Stimulated activated naive B cell treated with anti-CD40 and anti-IgM and Interleukin-4, amounts not matched to agents 10 μg/mL and 1 μg/mL and 100 μg/mL, for 72 hours (primary cell): Measurements from ENCODE around the gene KRTAP4-12.
"Not testable (repeated sequence)": the region's sequence is repeated elsewhere in the genome, so short reads cannot be mapped to it uniquely, and the experiment has no call there.

Experiments used
- ATAC-seq, 2 donors: fragments of 150-1000 bp; cut with Tn5 transposase; replicated peaks; 2 replicates each; pipeline ENCODE4 v1.10.0; 2021; ENCODE audit warnings: moderate library complexity in 1 of 2
- DNase-seq: peaks from one replicate; pipeline ENCODE4 v3.0.0; 2021
- H3K27ac Mint-ChIP-seq: one replicate; pipeline ENCODE4 v1.8.0; 2022; ENCODE audit warnings: mild to moderate bottlenecking, mixed read lengths
- H3K27me3 Mint-ChIP-seq, 2 donors: one replicate each; pipeline ENCODE4 v1.8.0; 2022; ENCODE audit warnings: mixed read lengths in 2 of 2
- H3K36me3 Mint-ChIP-seq, 2 donors: one replicate each; pipeline ENCODE4 v1.8.0; 2022; ENCODE audit warnings: mixed read lengths in 2 of 2, mild to moderate bottlenecking in 1 of 2
- H3K4me1 Mint-ChIP-seq, 2 donors: one replicate each; pipeline ENCODE4 v1.8.0; 2022; ENCODE audit warnings: mixed read lengths in 2 of 2, mild to moderate bottlenecking in 1 of 2
- H3K4me3 Mint-ChIP-seq, 2 donors: one replicate each; pipeline ENCODE4 v1.8.0; 2022; ENCODE audit warnings: mild to moderate bottlenecking in 2 of 2, mixed read lengths in 2 of 2, moderate library complexity in 1 of 2
- H3K9me3 Mint-ChIP-seq, 2 donors: one replicate each; pipeline ENCODE4 v1.8.0; 2022; ENCODE audit warnings: mixed read lengths in 2 of 2, mild to moderate bottlenecking in 1 of 2

KRTAP4-12 gene

GRCh38 chr17:41117846-41118386, 6.1 kb downstream of the KRTAP4-12 start, which contains the start of gene KRTAP4-11:
KRTAP4-11 (minus strand) TSS chr17:41118373; CDS start chr17:41118315, 58 bp downstream.
- H3K27me3 Mint-ChIP-seq, H3K36me3 Mint-ChIP-seq, DNase-seq, H3K27ac Mint-ChIP-seq, H3K4me3 Mint-ChIP-seq, H3K9me3 Mint-ChIP-seq, ATAC-seq: not testable (repeated sequence)
- H3K4me1 Mint-ChIP-seq = peaks cover 31 to 54% of the 10 kb centered on the region in 2 donors

DNA sequence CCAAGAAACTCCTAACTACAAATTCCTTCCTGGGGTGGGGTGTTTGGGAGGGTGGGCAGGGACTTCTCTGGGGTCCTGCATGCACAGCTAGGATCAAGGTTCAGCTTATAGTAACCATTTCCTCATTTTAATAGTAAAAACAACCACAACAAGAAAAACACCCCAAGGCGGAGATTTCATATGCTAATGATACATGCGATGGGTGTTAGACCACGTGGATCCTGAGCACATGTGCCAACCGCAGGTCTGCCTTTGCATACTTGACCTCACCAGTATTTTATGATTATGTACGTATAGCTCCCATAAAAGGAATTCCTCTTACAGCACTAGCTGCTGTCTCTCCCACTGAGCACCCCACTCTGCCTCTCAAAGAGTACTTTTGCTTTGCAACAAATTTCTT, 7.7 kb downstream of the KRTAP4-12 start:
- ATAC-seq (peak; percentile 78 to 85), DNase-seq (peak; percentile 24)
- Mint-ChIP-seq H3K4me3 (peak overlapping the region in 1 of 2 donors; percentile 28), H3K9me3 (peaks cover 0 to 2% of the 10 kb centered on the region in 2 donors), H3K27me3 (no peaks in the 10 kb centered on the region), H3K36me3 (peaks cover 5 to 7% of the 10 kb centered on the region in 2 donors), H3K4me1 (peaks cover 29 to 52% of the 10 kb centered on the region in 2 donors), H3K27ac (peak overlapping the region; percentile 53)

DNA sequence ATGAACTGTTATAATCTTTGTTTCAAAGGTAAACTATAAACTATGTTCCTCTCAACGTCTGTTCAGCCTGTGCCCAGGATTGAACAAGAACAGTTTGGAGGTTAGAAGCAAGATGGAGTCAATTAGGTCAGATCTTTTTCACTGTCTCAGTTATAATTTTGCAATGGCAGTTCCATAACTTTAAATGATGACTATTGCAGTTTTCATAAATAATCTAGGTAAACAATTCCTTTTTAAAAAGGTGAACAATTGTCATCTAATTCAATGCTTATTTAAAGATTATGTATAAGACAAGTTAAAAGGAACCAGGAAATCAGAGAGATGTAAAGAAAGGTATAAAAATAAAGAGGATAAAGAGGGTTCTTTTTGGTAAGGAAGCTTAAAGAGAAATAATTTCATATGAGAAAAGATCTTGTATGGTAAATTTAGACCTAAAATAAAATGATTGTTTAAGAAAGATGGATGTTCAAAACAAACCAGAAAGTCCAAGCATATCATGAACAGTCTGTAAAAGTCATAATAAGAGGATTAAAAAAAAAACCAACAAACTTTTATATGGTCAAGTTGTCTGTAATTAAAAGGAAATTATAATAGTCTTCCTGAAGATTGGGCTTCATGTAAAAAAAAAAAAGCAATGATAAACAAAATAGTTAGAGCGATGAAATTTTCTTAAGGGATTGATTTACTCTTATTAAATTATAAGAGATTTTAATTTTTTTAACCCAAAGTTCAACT, 12.7 kb downstream of the KRTAP4-12 start:
- Mint-ChIP-seq H3K27me3 (no peaks in the 10 kb centered on the region), H3K27ac (no peak overlapping the region), H3K36me3 (peaks cover 7 to 12% of the 10 kb centered on the region in 2 donors), H3K4me3 (no peak overlapping the region), H3K4me1 (peaks cover 26 to 41% of the 10 kb centered on the region in 2 donors), H3K9me3 (no peaks in the 10 kb centered on the region)
- ATAC-seq = no peak
- no peak for DNase-seq

GRCh38 chr17:41108728-41109386, 15.1 kb downstream of the KRTAP4-12 start:
- H3K27me3 Mint-ChIP-seq, DNase-seq, H3K9me3 Mint-ChIP-seq, H3K36me3 Mint-ChIP-seq: not testable (repeated sequence)
- H3K4me1 Mint-ChIP-seq = peaks cover 25 to 29% of the 10 kb centered on the region in 2 donors
- ATAC-seq = peak; percentile 85 to 93
- H3K4me3 Mint-ChIP-seq = peak overlapping the region; percentile 45 to 54
- peak overlapping the region; percentile 52 for H3K27ac Mint-ChIP-seq

GRCh38 chr17:41107941-41108450, 16.0 kb downstream of the KRTAP4-12 start:
- ATAC-seq = no peak
- Mint-ChIP-seq H3K9me3 (no peaks in the 10 kb centered on the region), H3K4me3 (peak overlapping the region in 1 of 2 donors; percentile 54), H3K27ac (peak overlapping the region; percentile 67), H3K4me1 (peaks cover 28 to 29% of the 10 kb centered on the region in 2 donors), H3K27me3 (peaks cover 0 to 5% of the 10 kb centered on the region in 2 donors), H3K36me3 (peaks cover 6% of the 10 kb centered on the region in 2 donors)
- no peak for DNase-seq

DNA sequence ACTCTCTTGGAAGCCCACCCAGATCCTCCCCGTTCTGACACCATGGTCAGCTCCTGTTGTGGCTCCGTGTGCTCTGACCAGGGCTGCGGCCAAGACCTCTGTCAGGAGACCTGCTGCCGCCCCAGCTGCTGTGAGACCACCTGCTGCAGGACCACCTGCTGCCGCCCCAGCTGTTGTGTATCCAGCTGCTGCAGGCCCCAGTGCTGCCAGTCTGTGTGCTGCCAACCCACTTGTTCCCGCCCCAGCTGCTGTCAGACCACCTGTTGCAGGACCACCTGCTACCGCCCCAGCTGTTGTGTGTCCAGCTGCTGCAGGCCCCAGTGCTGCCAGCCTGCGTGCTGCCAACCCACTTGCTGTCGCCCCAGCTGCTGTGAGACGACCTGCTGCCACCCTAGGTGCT, 18.6 kb downstream of the KRTAP4-12 start, which contains the start of gene KRTAP4-9:
Gene KRTAP4-9, plus strand, starts transcription at position 43 of the 400 bp plus-strand sequence. Its CDS starts 0 bp downstream, at position 43.
- H3K4me1 Mint-ChIP-seq = peaks cover 38 to 39% of the 10 kb centered on the region in 2 donors
- ATAC-seq, H3K9me3 Mint-ChIP-seq, H3K27ac Mint-ChIP-seq, H3K27me3 Mint-ChIP-seq, H3K4me3 Mint-ChIP-seq, H3K36me3 Mint-ChIP-seq, DNase-seq: not testable (repeated sequence)

- not testable (repeated sequence) for H3K4me3 Mint-ChIP-seq, H3K27me3 Mint-ChIP-seq, H3K9me3 Mint-ChIP-seq, H3K36me3 Mint-ChIP-seq, H3K27ac Mint-ChIP-seq, ATAC-seq, DNase-seq
- H3K4me1 Mint-ChIP-seq = peaks cover 38 to 39% of the 10 kb centered on the region in 2 donors
These were observed 19.5 kb downstream of the KRTAP4-12 start for GRCh38 chr17:41104386-41105038.

GRCh38 chr17:41103896-41104295, 20.1 kb downstream of the KRTAP4-12 start:
- Mint-ChIP-seq H3K9me3 (no peaks in the 10 kb centered on the region), H3K4me3 (no peak overlapping the region), H3K27ac (no peak overlapping the region), H3K36me3 (no peaks in the 10 kb centered on the region), H3K4me1 (peaks cover 36% of the 10 kb centered on the region in 2 donors), H3K27me3 (peaks cover 0 to 5% of the 10 kb centered on the region in 2 donors)
- ATAC-seq (no peak), DNase-seq (no peak)

DNA sequence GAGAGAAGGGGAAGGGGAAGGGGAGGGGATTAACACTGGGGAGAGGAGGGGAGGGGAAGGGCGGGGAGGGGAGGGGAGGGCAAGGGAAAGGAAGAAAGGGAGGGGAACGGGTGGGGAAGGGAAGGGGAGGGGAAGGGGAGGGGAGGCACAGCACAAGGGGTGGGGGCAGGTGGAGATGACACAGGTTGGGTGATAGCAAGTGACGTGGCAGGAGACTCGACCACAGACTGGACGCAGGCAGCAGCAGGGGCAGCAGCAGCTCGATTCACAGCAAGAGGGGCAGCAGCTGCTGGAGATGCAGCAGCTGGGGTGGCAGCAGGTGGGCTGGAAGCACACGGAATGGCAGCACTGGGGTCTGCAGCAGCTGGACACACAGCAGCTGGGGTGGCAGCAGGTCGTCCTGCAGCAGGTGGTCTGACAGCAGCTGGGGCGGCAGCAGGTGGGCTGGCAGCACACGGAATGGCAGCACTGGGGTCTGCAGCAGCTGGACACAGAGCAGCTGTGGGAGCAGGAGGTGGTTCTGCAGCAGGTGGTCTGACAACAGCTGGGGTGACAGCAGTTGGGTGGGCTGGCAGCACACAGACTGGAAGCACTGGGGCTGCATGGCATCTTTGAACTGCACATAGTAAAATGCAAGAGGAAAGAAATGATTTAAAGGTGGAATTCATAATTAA, 22.3 kb downstream of the KRTAP4-12 start, which contains the start of gene KRTAP4-16:
Gene KRTAP4-16, minus strand, starts transcription at position 624 of the 674 bp plus-strand sequence. Its CDS starts 0 bp downstream, at position 624.
- no peak for ATAC-seq
- DNase-seq = no peak
- H3K9me3 Mint-ChIP-seq = no peaks in the 10 kb centered on the region
- peaks cover 6 to 14% of the 10 kb centered on the region in 2 donors for H3K27me3 Mint-ChIP-seq
- H3K27ac Mint-ChIP-seq = peak within 1 kb of the TSS; percentile 37
- H3K36me3 Mint-ChIP-seq = no peaks in the 10 kb centered on the region
- H3K4me1 Mint-ChIP-seq = peaks cover 21 to 25% of the 10 kb centered on the region in 2 donors
- no peak within 1 kb of the TSS for H3K4me3 Mint-ChIP-seq

DNA sequence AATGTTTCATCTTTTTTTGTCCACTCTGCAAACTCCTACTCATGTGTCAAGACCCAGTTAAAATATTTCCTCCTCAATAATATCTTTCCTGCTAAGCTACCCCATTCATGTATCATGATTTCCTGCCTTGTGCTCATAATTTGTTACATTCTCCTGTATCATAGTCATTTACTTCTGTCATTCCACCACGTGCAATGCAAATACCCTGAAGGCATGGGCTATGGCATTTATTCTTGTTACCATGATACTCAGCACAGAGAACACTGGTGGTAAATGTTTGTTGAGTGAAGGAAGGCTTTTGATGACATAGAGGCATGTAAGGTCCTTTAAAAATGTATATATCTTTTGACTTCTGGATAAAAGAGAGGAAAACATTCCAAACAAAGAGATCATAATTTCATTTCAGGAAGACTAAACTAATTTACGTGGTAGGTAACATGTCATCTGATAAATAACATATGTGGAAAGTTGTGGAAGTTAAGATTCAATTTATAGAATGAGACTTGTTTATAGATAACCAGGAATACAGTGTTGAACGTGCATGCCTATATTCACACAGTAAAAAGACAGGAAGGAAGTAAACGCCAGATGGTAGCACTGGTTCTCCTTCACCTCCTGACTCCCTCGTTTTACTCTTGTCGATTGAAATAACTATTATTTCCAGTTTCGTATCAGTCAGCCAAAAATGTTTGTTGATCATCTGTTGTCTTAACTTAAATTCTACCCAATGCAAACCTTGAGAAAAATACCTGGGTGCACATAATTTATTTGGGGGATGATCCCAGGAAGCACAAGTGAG, 24.1 kb downstream of the KRTAP4-12 start:
- Mint-ChIP-seq H3K4me1 (peaks cover 20 to 21% of the 10 kb centered on the region in 2 donors), H3K4me3 (peak overlapping the region in 1 of 2 donors; percentile 11)
- not testable (repeated sequence) for DNase-seq, H3K9me3 Mint-ChIP-seq, H3K27me3 Mint-ChIP-seq, H3K27ac Mint-ChIP-seq, H3K36me3 Mint-ChIP-seq
- peak in 1 of 2 donors; percentile 53 for ATAC-seq

DNA sequence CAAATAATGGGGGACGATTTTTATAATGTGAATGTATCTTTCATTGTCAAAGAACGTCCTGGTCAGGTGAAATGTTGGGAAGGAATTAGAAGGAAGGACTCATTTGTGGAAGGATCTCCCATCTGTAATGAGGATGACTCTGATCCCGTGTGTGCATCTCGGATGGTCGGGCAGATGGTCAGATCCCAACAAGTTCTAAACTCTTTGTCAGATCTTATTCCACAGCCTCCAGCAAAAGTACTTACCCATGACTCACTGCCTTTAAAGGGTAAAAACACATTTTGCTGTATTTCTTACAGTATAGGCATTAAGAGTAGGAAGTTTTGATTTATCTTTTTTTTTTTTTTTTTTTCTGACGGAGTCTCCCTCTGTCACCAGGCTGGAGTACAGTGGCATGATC, 25.5 kb downstream of the KRTAP4-12 start:
- H3K27ac Mint-ChIP-seq = no peak overlapping the region
- no peak overlapping the region for H3K4me3 Mint-ChIP-seq
- DNase-seq (no peak), ATAC-seq (no peak)
- H3K27me3 Mint-ChIP-seq = peaks cover 6 to 10% of the 10 kb centered on the region in 2 donors
- H3K9me3 Mint-ChIP-seq = no peaks in the 10 kb centered on the region
- peaks cover 0 to 4% of the 10 kb centered on the region in 2 donors for H3K36me3 Mint-ChIP-seq
- H3K4me1 Mint-ChIP-seq = peaks cover 18 to 21% of the 10 kb centered on the region in 2 donors

- Mint-ChIP-seq H3K4me3 (no peak within 1 kb of the TSS), H3K27ac (no peak within 1 kb of the TSS), H3K9me3 (peaks cover 0 to under 1% of the 10 kb centered on the region in 2 donors), H3K27me3 (peaks cover 6 to 10% of the 10 kb centered on the region in 2 donors), H3K36me3 (peaks cover 0 to 4% of the 10 kb centered on the region in 2 donors), H3K4me1 (peaks cover 18 to 21% of the 10 kb centered on the region in 2 donors)
- ATAC-seq = no peak
- DNase-seq = no peak
These were observed 25.9 kb downstream of the KRTAP4-12 start, which contains the start of gene KRTAP4-8 for GRCh38 chr17:41098042-41098441. KRTAP4-8 (minus strand) TSS chr17:41098142; CDS start chr17:41098084, 58 bp downstream.
